ENCODE data around the gene TMEM14B. TPM values are rescaled to one million over a fixed set of nuclear protein-coding genes. Genes with fewer than 3 reads are reported as not detected.
A peak's percentile ranks its signal among the peaks of the same experiment; 100 is the strongest.

The TMEM14B gene
- total and polyA plus RNA-seq, 9 donors: 64.7 to 123 (median 73.0) TPM

DNA sequence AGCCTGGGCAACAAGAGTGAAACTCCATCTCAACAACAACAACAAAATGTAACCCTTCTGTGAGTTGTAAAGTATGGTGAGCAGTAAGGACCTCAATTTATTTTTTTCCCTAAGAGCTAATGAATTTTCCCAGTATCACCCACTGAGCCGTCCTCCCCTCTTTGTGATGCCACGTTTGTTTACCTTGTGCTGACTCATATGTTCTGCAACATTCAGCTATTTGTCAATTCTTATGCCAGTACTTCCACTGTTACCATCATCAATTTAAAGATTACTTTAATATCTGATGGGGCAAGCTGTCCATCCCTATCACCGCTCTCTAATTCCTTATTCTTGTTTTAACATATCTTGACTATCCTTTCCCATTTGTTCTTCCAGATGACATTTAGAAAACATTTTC is 53.2 kb downstream of the TMEM14B start:
- intact Hi-C loops (cut with DNase I): no loop called here
- H3K9me3 ChIP-seq: no peaks in the 10 kb centered on the region
- 62 to 79% (median 73%) methylated on average over 3 of the region's 3 CpGs for whole genome bisulfite sequencing, 3 donors
- no peaks in the 10 kb centered on the region for H3K27me3 ChIP-seq
- no peak for DNase-seq
- no peak overlapping the region for H3K4me3 ChIP-seq
- TF ChIP-seq EP300 (IDR thresholded peaks at IDR 0.05): no peak
- no peak for TF ChIP-seq POLR2A (IDR thresholded peaks at IDR 0.05)
- TF ChIP-seq, protein P1, sequence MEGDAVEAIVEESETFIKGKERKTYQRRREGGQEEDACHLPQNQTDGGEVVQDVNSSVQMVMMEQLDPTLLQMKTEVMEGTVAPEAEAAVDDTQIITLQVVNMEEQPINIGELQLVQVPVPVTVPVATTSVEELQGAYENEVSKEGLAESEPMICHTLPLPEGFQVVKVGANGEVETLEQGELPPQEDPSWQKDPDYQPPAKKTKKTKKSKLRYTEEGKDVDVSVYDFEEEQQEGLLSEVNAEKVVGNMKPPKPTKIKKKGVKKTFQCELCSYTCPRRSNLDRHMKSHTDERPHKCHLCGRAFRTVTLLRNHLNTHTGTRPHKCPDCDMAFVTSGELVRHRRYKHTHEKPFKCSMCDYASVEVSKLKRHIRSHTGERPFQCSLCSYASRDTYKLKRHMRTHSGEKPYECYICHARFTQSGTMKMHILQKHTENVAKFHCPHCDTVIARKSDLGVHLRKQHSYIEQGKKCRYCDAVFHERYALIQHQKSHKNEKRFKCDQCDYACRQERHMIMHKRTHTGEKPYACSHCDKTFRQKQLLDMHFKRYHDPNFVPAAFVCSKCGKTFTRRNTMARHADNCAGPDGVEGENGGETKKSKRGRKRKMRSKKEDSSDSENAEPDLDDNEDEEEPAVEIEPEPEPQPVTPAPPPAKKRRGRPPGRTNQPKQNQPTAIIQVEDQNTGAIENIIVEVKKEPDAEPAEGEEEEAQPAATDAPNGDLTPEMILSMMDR (IDR thresholded peaks at IDR 0.05): no peak
- no peaks in the 10 kb centered on the region for H3K4me1 ChIP-seq (ENCODE audit: insufficient read depth)
- H3K27ac ChIP-seq: no peak overlapping the region
- no peaks in the 10 kb centered on the region for H3K36me3 ChIP-seq

DNA sequence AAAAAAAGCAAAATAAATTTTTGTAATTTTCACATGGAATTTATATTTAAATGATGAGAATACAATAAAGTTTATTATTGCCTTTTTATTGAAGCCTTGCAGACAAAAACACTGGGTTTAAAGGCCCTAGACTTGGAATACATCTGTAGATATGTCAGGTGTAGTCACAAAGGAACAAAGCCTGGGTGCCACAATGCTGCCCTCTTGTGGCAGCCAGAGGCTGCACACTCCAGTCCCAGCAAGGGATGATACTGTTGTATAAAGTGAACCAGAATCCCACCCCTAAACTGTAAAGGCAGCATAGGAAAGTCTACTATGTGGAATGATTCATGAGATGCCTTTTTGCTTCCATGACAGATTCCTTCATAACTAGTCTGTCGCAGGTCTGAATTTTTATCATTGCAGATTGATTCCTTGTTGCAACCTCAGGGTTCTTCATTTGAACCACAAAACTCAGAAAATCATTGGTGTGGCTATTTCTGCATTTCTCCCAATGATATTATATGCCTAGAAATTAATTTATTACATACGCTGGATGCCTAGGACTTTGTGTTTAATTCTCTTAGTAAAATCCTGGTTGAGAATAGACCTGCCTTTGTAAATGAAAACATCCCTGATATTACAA is 53.7 kb downstream of the TMEM14B start:
- H3K27ac ChIP-seq: no peak overlapping the region
- WGBS, 3 donors: 49 to 54% (median 51%) methylated on average over 2 of the region's 2 CpGs
- intact Hi-C loops (cut with DNase I): no loop called here
- H3K27me3 ChIP-seq: no peaks in the 10 kb centered on the region
- peak; percentile 24 to 67 (median 48) for DNase-seq
- no peaks in the 10 kb centered on the region for H3K9me3 ChIP-seq
- TF ChIP-seq, protein P1 (IDR thresholded peaks at IDR 0.05): peak; percentile 65 to 78 (median 77)
- no peak for TF ChIP-seq POLR2A (IDR thresholded peaks at IDR 0.05)
- H3K4me3 ChIP-seq: no peak overlapping the region
- no peaks in the 10 kb centered on the region for H3K36me3 ChIP-seq
- no peaks in the 10 kb centered on the region for H3K4me1 ChIP-seq (ENCODE audit: insufficient read depth)

Small RNAs within 50 kb of the gene (small RNA-seq; reads per million reads assigned to genes)
- not detected for gene RNA5SP203

Other genes starting within 250 kb of the TMEM14B start
- gene GCNT2, start 226.5 kb upstream of the TMEM14B start, total RNA-seq: 1 to 10 TPM in 5 of 7 donors, under 1 TPM in 2; 0.92 to 3.8 (median 1.3) TPM
- gene GCNT2, start 226.5 kb upstream of the TMEM14B start, polyA plus RNA-seq: 1 to 10 TPM; 1.8 to 3.4 TPM
- 1 to 10 TPM in 2 of 7 donors, under 1 TPM in 1, not detected in 4; 0.59 to 2.6 (median 2.0) TPM for gene C6orf52, start 53.2 kb upstream of the TMEM14B start, total RNA-seq
- gene C6orf52, start 53.2 kb upstream of the TMEM14B start, polyA plus RNA-seq: 1 to 10 TPM in 1 of 2 donors, under 1 TPM in 1; 0.73 to 1.5 TPM
- gene PAK1IP1, start 52.8 kb upstream of the TMEM14B start, total RNA-seq: 10 to 100 TPM in 5 of 7 donors, 1 to 10 TPM in 2; 5.6 to 21.7 (median 12.4) TPM
- 10 to 100 TPM in 1 of 2 donors, 1 to 10 TPM in 1; 6.8 to 13.2 TPM for gene PAK1IP1, start 52.8 kb upstream of the TMEM14B start, polyA plus RNA-seq
- gene TMEM14C, start 24.7 kb upstream of the TMEM14B start, total RNA-seq: 100 to 1,000 TPM in 3 of 7 donors, 10 to 100 TPM in 4; 92.8 to 146 (median 99.4) TPM
- 100 to 1,000 TPM; 167 to 207 TPM for gene TMEM14C, start 24.7 kb upstream of the TMEM14B start, polyA plus RNA-seq
- 1 to 10 TPM in 1 of 7 donors, under 1 TPM in 4, not detected in 2; 0.10 to 4.8 (median 0.25) TPM for gene MAK, start 90.7 kb downstream of the TMEM14B start, total RNA-seq
- gene MAK, start 90.7 kb downstream of the TMEM14B start, polyA plus RNA-seq: under 1 TPM in 1 of 2 donors, not detected in 1; 0.06 TPM
- gene GCM2, start 134.2 kb downstream of the TMEM14B start, total RNA-seq: not detected
- not detected for gene GCM2, start 134.2 kb downstream of the TMEM14B start, polyA plus RNA-seq
- gene SYCP2L, start 139.2 kb downstream of the TMEM14B start, total RNA-seq: 1 to 10 TPM in 6 of 7 donors, under 1 TPM in 1; 0.83 to 2.1 (median 1.3) TPM
- gene SYCP2L, start 139.2 kb downstream of the TMEM14B start, polyA plus RNA-seq: under 1 TPM; 0.41 to 0.75 TPM